Fibroblast of mammary gland (primary cell): ENCODE measurements around the gene HRC.

ENCODE experiments used
- DNase-seq: peaks from one replicate; pipeline ENCODE4 v3.0.0-alpha.2; 2010; ENCODE audit warnings: low read depth
- H3K4me3 ChIP-seq: 2 replicates; pipeline ENCODE4 v1.5.1; 2011; ENCODE audit warnings: low read depth, mild to moderate bottlenecking, low read length, moderate library complexity; ENCODE audit not compliant: control insufficient read depth
- CTCF ChIP-seq: conservative IDR thresholded peaks from 2 replicates; pipeline ENCODE4 v1.5.1; 2011; ENCODE audit warnings: low read depth, low read length, inconsistent platforms; ENCODE audit not compliant: control insufficient read depth, insufficient read depth

HRC gene

GRCh38 chr19:49180659-49181058 is 25.5 kb upstream of the HRC start:
- no peak for DNase-seq
- no peak for TF ChIP-seq CTCF

GRCh38 chr19:49173198-49173597 is 18.0 kb upstream of the HRC start:
- TF ChIP-seq CTCF, result no peak
- no peak for DNase-seq
- H3K4me3 ChIP-seq, result no peak overlapping the region

More at GRCh38 chr19:49180659-49181058, 25.5 kb upstream of the HRC start:
- H3K4me3 ChIP-seq, result no peak overlapping the region

GRCh38 chr19:49168421-49168820 is 13.2 kb upstream of the HRC start:
- no peak overlapping the region for H3K4me3 ChIP-seq
- TF ChIP-seq CTCF, result no peak
- no peak for DNase-seq

GRCh38 chr19:49167857-49168409 is 12.7 kb upstream of the HRC start:
- no peak overlapping the region for H3K4me3 ChIP-seq
- DNase-seq, result no peak
- TF ChIP-seq CTCF, result no peak

- H3K4me3 ChIP-seq, result no peak overlapping the region
- no peak for TF ChIP-seq CTCF
- no peak for DNase-seq
These were observed 10.7 kb upstream of the HRC start for GRCh38 chr19:49165865-49166301.

GRCh38 chr19:49165111-49165750 is 10.0 kb upstream of the HRC start:
- no peak for TF ChIP-seq CTCF
- H3K4me3 ChIP-seq, result no peak overlapping the region
- DNase-seq, result no peak
